GM19372 (cell line): ENCODE results near the gene RIMKLA.

Experiments used
- ATAC-seq: cut with Tn5 transposase; IDR thresholded peaks from one replicate; pipeline ENCODE4 v1.9.1; 2021; ENCODE audit warnings: mild to moderate bottlenecking, low read depth, moderate library complexity; ENCODE audit not compliant: unreplicated experiment

Gene RIMKLA

DNA sequence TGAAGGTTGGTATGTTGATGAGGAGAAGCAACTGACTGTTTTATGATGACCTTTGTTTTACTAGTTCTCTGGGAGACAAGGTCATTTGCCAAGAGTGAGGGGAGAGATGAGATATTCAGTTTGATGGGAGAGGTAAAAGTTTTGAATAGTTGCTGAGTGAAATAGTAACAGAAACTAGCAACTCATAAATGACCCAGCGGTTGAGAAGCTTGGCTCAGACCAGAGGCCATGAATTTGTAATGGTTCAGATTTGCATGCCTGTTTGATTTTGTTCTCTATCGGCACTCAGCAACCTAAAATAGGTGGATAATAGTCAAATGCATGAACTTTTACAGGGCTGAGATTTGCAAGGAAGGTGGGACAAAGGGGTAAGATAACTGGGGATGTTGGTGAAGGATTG is 89.1 kb downstream of the RIMKLA start:
- ATAC-seq = no peak
